Umbilical cord (tissue), 1 donor: Measurements from ENCODE around the gene CYP4F8. TPM values are rescaled to one million over a fixed set of nuclear protein-coding genes. Genes with fewer than 3 reads are reported as not detected.

Experiments used
- total RNA-seq: library from RNA; depleted of rRNA; stranded (reverse); fragments of >200 nt; gene quantifications from one replicate; pipeline ENCODE4 v1.2.3, GENCODE V29; 2014; ENCODE audit warnings: low replicate concordance; ENCODE audit not compliant: insufficient read depth

The CYP4F8 gene
- total RNA-seq, 1 donor from 2014 or later = 5.3 TPM

Other genes starting within 250 kb of the CYP4F8 start
- 23.8 TPM for gene AKAP8, start 235.4 kb upstream of the CYP4F8 start, total RNA-seq
- gene AKAP8L, start 196.2 kb upstream of the CYP4F8 start, total RNA-seq = 28.4 TPM
- gene WIZ, start 165.3 kb upstream of the CYP4F8 start, total RNA-seq = 6.0 TPM
- 1.4 TPM for gene RASAL3, start 150.7 kb upstream of the CYP4F8 start, total RNA-seq
- gene PGLYRP2, start 135.7 kb upstream of the CYP4F8 start, total RNA-seq = not detected
- gene CYP4F22, start 106.7 kb upstream of the CYP4F8 start, total RNA-seq = not detected
- gene CYP4F3, start 25.7 kb downstream of the CYP4F8 start, total RNA-seq = 0.96 TPM
- gene CYP4F12, start 57.9 kb downstream of the CYP4F8 start, total RNA-seq = 9.6 TPM
- gene OR10H2, start 112.8 kb downstream of the CYP4F8 start, total RNA-seq = 1.9 TPM
- not detected for gene OR10H3, start 122.8 kb downstream of the CYP4F8 start, total RNA-seq
- gene OR10H5, start 172.4 kb downstream of the CYP4F8 start, total RNA-seq = 0.24 TPM
- gene OR10H1, start 200.4 kb downstream of the CYP4F8 start, total RNA-seq = 2.6 TPM